GM23338 (cell line): ENCODE results near the gene FAM50A.

ENCODE experiments used
- CREB1 ChIP-seq: fragments of 250-450 bp; sonication (Bioruptor Pico); IDR thresholded peaks from 2 replicates; pipeline ENCODE4 v1.5.0; 2020; ENCODE audit warnings: low read depth, mild to moderate bottlenecking, moderate library complexity
- EZH2 ChIP-seq: fragments of 200-600 bp; sonication (generic); IDR thresholded peaks from one replicate; pipeline ENCODE4 v1.8.0; 2017; ENCODE audit warnings: antibody characterized with exemption, mild to moderate bottlenecking, low read depth; ENCODE audit not compliant: unreplicated experiment
- EZH2phosphoT487 ChIP-seq: fragments of 200-600 bp; sonication (generic); IDR thresholded peaks from one replicate; pipeline ENCODE4 v1.8.1; 2018; ENCODE audit warnings: antibody characterized with exemption; ENCODE audit not compliant: unreplicated experiment
- JUNB ChIP-seq: IDR thresholded peaks from one replicate; pipeline ENCODE4 v1.6.1; 2016; ENCODE audit warnings: antibody characterized with exemption; ENCODE audit not compliant: unreplicated experiment
- NANOG ChIP-seq: IDR thresholded peaks from 2 replicates; pipeline ENCODE4 v1.6.1; 2016; ENCODE audit warnings: antibody characterized with exemption, borderline replicate concordance
- POLR2AphosphoS5 ChIP-seq: IDR thresholded peaks from 2 replicates; pipeline ENCODE4 v1.6.1; 2016; ENCODE audit warnings: antibody characterized with exemption, low read depth
- ZNF114 ChIP-seq: fragments of 250-450 bp; sonication (Bioruptor Pico); IDR thresholded peaks from 2 replicates; pipeline ENCODE4 v1.5.0; 2020; ENCODE audit warnings: mild to moderate bottlenecking, moderate library complexity
- ZNF331 ChIP-seq: fragments of 250-450 bp; sonication (Bioruptor Pico); IDR thresholded peaks from 2 replicates; pipeline ENCODE4 v1.5.0; 2020; ENCODE audit warnings: low read depth, mild to moderate bottlenecking, moderate library complexity
- TF ChIP-seq, protein P1 (sequence below), 2 experiments: fragments of 200-600 bp in 1 of 2; sonication (generic) in 1 of 2; conservative IDR thresholded peaks; 2 replicates each; pipeline versions ENCODE4 v1.5.1 to v1.6.1; 2016 to 2017; ENCODE audit warnings: antibody characterized with exemption in 2 of 2, low read depth in 2 of 2, mild to moderate bottlenecking in 2 of 2, moderate library complexity in 1 of 2
- TF ChIP-seq, protein P2 (sequence below): IDR thresholded peaks from 2 replicates; pipeline ENCODE4 v1.6.1; 2016; ENCODE audit warnings: antibody characterized with exemption
- TF ChIP-seq, protein P3 (sequence below): IDR thresholded peaks from one replicate; pipeline ENCODE4 v1.6.1; 2018; ENCODE audit warnings: antibody characterized with exemption; ENCODE audit not compliant: unreplicated experiment
- TF ChIP-seq, protein P4 (sequence below): fragments of 250-450 bp; sonication (Bioruptor Pico); IDR thresholded peaks from 2 replicates; pipeline ENCODE4 v1.5.0; 2020; ENCODE audit warnings: mild to moderate bottlenecking, moderate library complexity

GRCh38 chrX:154428176-154429171, 15.5 kb upstream of the FAM50A start, which contains the start of gene ATP6AP1:
- no peak for TF ChIP-seq EZH2
- TF ChIP-seq, protein P1, sequence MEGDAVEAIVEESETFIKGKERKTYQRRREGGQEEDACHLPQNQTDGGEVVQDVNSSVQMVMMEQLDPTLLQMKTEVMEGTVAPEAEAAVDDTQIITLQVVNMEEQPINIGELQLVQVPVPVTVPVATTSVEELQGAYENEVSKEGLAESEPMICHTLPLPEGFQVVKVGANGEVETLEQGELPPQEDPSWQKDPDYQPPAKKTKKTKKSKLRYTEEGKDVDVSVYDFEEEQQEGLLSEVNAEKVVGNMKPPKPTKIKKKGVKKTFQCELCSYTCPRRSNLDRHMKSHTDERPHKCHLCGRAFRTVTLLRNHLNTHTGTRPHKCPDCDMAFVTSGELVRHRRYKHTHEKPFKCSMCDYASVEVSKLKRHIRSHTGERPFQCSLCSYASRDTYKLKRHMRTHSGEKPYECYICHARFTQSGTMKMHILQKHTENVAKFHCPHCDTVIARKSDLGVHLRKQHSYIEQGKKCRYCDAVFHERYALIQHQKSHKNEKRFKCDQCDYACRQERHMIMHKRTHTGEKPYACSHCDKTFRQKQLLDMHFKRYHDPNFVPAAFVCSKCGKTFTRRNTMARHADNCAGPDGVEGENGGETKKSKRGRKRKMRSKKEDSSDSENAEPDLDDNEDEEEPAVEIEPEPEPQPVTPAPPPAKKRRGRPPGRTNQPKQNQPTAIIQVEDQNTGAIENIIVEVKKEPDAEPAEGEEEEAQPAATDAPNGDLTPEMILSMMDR (conservative IDR thresholded peaks at IDR 0.05; ENCODE audit: low read depth in 2 of 2): peak in 1 of 2 experiments; percentile 19; a peak in 1 of 4 replicates
- peak; percentile 61 for TF ChIP-seq POLR2AphosphoS5
- TF ChIP-seq, protein P2, sequence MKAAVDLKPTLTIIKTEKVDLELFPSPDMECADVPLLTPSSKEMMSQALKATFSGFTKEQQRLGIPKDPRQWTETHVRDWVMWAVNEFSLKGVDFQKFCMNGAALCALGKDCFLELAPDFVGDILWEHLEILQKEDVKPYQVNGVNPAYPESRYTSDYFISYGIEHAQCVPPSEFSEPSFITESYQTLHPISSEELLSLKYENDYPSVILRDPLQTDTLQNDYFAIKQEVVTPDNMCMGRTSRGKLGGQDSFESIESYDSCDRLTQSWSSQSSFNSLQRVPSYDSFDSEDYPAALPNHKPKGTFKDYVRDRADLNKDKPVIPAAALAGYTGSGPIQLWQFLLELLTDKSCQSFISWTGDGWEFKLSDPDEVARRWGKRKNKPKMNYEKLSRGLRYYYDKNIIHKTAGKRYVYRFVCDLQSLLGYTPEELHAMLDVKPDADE: no peak
- TF ChIP-seq CREB1 (CRISPR knock-in tag): peak; percentile 39; the same call in 1 of the 2 replicates
- no peak for TF ChIP-seq NANOG
- TF ChIP-seq, protein P3, sequence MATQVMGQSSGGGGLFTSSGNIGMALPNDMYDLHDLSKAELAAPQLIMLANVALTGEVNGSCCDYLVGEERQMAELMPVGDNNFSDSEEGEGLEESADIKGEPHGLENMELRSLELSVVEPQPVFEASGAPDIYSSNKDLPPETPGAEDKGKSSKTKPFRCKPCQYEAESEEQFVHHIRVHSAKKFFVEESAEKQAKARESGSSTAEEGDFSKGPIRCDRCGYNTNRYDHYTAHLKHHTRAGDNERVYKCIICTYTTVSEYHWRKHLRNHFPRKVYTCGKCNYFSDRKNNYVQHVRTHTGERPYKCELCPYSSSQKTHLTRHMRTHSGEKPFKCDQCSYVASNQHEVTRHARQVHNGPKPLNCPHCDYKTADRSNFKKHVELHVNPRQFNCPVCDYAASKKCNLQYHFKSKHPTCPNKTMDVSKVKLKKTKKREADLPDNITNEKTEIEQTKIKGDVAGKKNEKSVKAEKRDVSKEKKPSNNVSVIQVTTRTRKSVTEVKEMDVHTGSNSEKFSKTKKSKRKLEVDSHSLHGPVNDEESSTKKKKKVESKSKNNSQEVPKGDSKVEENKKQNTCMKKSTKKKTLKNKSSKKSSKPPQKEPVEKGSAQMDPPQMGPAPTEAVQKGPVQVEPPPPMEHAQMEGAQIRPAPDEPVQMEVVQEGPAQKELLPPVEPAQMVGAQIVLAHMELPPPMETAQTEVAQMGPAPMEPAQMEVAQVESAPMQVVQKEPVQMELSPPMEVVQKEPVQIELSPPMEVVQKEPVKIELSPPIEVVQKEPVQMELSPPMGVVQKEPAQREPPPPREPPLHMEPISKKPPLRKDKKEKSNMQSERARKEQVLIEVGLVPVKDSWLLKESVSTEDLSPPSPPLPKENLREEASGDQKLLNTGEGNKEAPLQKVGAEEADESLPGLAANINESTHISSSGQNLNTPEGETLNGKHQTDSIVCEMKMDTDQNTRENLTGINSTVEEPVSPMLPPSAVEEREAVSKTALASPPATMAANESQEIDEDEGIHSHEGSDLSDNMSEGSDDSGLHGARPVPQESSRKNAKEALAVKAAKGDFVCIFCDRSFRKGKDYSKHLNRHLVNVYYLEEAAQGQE: no peak
- TF ChIP-seq JUNB: no peak
- TF ChIP-seq EZH2phosphoT487: no peak
- TF ChIP-seq, protein P4, sequence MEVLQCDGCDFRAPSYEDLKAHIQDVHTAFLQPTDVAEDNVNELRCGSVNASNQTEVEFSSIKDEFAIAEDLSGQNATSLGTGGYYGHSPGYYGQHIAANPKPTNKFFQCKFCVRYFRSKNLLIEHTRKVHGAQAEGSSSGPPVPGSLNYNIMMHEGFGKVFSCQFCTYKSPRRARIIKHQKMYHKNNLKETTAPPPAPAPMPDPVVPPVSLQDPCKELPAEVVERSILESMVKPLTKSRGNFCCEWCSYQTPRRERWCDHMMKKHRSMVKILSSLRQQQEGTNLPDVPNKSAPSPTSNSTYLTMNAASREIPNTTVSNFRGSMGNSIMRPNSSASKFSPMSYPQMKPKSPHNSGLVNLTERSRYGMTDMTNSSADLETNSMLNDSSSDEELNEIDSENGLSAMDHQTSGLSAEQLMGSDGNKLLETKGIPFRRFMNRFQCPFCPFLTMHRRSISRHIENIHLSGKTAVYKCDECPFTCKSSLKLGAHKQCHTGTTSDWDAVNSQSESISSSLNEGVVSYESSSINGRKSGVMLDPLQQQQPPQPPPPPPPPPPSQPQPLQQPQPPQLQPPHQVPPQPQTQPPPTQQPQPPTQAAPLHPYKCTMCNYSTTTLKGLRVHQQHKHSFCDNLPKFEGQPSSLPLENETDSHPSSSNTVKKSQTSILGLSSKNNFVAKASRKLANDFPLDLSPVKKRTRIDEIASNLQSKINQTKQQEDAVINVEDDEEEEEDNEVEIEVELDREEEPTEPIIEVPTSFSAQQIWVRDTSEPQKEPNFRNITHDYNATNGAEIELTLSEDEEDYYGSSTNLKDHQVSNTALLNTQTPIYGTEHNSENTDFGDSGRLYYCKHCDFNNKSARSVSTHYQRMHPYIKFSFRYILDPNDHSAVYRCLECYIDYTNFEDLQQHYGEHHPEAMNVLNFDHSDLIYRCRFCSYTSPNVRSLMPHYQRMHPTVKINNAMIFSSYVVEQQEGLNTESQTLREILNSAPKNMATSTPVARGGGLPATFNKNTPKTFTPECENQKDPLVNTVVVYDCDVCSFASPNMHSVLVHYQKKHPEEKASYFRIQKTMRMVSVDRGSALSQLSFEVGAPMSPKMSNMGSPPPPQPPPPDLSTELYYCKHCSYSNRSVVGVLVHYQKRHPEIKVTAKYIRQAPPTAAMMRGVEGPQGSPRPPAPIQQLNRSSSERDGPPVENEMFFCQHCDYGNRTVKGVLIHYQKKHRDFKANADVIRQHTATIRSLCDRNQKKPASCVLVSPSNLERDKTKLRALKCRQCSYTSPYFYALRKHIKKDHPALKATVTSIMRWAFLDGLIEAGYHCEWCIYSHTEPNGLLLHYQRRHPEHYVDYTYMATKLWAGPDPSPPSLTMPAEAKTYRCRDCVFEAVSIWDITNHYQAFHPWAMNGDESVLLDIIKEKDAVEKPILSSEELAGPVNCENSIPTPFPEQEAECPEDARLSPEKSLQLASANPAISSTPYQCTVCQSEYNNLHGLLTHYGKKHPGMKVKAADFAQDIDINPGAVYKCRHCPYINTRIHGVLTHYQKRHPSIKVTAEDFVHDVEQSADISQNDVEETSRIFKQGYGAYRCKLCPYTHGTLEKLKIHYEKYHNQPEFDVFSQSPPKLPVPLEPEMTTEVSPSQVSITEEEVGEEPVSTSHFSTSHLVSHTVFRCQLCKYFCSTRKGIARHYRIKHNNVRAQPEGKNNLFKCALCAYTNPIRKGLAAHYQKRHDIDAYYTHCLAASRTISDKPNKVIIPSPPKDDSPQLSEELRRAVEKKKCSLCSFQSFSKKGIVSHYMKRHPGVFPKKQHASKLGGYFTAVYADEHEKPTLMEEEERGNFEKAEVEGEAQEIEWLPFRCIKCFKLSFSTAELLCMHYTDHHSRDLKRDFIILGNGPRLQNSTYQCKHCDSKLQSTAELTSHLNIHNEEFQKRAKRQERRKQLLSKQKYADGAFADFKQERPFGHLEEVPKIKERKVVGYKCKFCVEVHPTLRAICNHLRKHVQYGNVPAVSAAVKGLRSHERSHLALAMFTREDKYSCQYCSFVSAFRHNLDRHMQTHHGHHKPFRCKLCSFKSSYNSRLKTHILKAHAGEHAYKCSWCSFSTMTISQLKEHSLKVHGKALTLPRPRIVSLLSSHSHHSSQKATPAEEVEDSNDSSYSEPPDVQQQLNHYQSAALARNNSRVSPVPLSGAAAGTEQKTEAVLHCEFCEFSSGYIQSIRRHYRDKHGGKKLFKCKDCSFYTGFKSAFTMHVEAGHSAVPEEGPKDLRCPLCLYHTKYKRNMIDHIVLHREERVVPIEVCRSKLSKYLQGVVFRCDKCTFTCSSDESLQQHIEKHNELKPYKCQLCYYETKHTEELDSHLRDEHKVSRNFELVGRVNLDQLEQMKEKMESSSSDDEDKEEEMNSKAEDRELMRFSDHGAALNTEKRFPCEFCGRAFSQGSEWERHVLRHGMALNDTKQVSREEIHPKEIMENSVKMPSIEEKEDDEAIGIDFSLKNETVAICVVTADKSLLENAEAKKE (CRISPR knock-in tag): no peak
- TF ChIP-seq ZNF114 (CRISPR knock-in tag): no peak
- TF ChIP-seq ZNF331 (CRISPR knock-in tag): no peak
